ENCODE data around the gene TUBB8B. TPM values are rescaled to one million over a fixed set of nuclear protein-coding genes. Genes with fewer than 3 reads are reported as not detected.
"Not testable (repeated sequence)": the region's sequence is repeated elsewhere in the genome, so short reads cannot be mapped to it uniquely, and the experiment has no call there.

Gene TUBB8B
- total and polyA plus RNA-seq, 7 donors, result 1.2 TPM; not detected in 6

DNA sequence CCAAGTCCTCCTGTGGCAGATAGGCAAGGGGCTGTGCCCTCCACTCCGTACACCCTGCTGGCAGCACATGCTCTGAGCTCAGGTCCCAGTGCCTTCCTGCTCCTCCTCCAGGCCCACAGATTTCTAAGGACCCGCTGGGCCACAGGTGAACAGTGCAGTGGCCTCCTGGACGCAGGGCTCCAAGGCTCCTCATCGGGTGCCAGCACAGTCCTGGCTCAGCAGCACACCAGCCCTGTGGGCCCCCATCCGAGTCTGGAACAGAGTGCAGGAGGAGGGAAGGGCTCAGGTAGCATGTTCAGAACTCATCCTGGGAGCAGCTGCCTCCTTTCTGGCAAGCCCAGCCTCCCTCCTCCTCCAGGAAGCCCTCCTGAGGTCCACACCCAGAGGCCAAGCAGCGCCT is 30.8 kb upstream of the TUBB8B start:
- DNase-seq; H3K27me3 ChIP-seq; H3K36me3 ChIP-seq; intact Hi-C loops (cut with DNase I); H3K9me3 ChIP-seq; H3K4me1 ChIP-seq; H3K4me3 ChIP-seq; H3K27ac ChIP-seq: not testable (repeated sequence)
- 65 to 72% methylated on average over 5 of the region's 6 CpGs for WGBS, 2 donors

GRCh38 chr18:75525-76160 is 26.2 kb upstream of the TUBB8B start:
- H3K4me3 ChIP-seq, result peak overlapping the region in 1 of 4 donors; percentile 22
- WGBS, 2 donors, result 69 to 84% methylated on average over 57 of the region's 57 CpGs

GRCh38 chr18:73181-73777 is 23.9 kb upstream of the TUBB8B start:
- peaks cover 0 to 29% (median 0%) of the 10 kb centered on the region in 3 donors for H3K27me3 ChIP-seq
- 44 to 73% methylated on average over 48 of the region's 48 CpGs for WGBS, 2 donors

More at GRCh38 chr18:75525-76160, 26.2 kb upstream of the TUBB8B start:
- DNase-seq; H3K27ac ChIP-seq; intact Hi-C loops (cut with DNase I); H3K4me1 ChIP-seq; H3K9me3 ChIP-seq; H3K36me3 ChIP-seq: not testable (repeated sequence)
- H3K27me3 ChIP-seq, result peaks cover 0 to 26% (median 0%) of the 10 kb centered on the region in 3 donors

DNA sequence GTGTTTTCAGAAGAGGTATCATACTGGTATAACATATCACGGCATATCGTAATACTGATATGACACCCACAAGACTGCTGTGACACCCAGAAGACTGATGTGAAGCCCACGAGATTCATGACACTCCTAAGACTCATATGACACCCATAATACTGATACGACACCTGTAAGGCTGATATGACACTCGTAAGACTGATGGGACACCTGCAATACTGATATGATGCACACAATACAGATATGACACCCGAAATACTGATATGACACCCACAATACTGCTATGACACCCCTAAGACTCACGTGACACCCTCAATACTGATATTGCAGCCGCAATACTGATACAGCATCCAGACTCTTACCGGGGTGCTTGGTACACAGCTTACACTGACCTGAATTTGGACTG is 18.3 kb upstream of the TUBB8B start:
- DNase-seq; H3K4me3 ChIP-seq; H3K9me3 ChIP-seq; H3K4me1 ChIP-seq; intact Hi-C loops (cut with DNase I); H3K36me3 ChIP-seq; H3K27ac ChIP-seq: not testable (repeated sequence)
- 64 to 68% methylated on average over 9 of the region's 9 CpGs for WGBS, 2 donors
- H3K27me3 ChIP-seq, result peaks cover 0 to 10% (median 0%) of the 10 kb centered on the region in 3 donors

More at GRCh38 chr18:73181-73777, 23.9 kb upstream of the TUBB8B start:
- H3K27ac ChIP-seq; intact Hi-C loops (cut with DNase I); H3K9me3 ChIP-seq; H3K4me3 ChIP-seq; H3K36me3 ChIP-seq; DNase-seq; H3K4me1 ChIP-seq: not testable (repeated sequence)

GRCh38 chr18:64279-64678 is 14.9 kb upstream of the TUBB8B start:
- intact Hi-C loops (cut with DNase I); H3K9me3 ChIP-seq; H3K27ac ChIP-seq; H3K27me3 ChIP-seq; H3K4me1 ChIP-seq; H3K36me3 ChIP-seq; H3K4me3 ChIP-seq; DNase-seq: not testable (repeated sequence)
- 90% methylated on average over 5 of the region's 5 CpGs for WGBS, 2 donors

- DNase-seq; H3K27me3 ChIP-seq; H3K4me1 ChIP-seq; H3K4me3 ChIP-seq; H3K27ac ChIP-seq; H3K9me3 ChIP-seq; H3K36me3 ChIP-seq; intact Hi-C loops (cut with DNase I): not testable (repeated sequence)
- 95% methylated on average over 2 of the region's 2 CpGs for WGBS, 2 donors
These were observed 14.2 kb upstream of the TUBB8B start for GRCh38 chr18:63656-64055.

- H3K27me3 ChIP-seq; H3K4me3 ChIP-seq; DNase-seq; H3K9me3 ChIP-seq; H3K4me1 ChIP-seq; intact Hi-C loops (cut with DNase I); H3K36me3 ChIP-seq; H3K27ac ChIP-seq: not testable (repeated sequence)
- 81 to 92% methylated on average over 1 of the region's 1 CpG for WGBS, 2 donors
These were observed 5.0 kb upstream of the TUBB8B start for GRCh38 chr18:54388-54787.

DNA sequence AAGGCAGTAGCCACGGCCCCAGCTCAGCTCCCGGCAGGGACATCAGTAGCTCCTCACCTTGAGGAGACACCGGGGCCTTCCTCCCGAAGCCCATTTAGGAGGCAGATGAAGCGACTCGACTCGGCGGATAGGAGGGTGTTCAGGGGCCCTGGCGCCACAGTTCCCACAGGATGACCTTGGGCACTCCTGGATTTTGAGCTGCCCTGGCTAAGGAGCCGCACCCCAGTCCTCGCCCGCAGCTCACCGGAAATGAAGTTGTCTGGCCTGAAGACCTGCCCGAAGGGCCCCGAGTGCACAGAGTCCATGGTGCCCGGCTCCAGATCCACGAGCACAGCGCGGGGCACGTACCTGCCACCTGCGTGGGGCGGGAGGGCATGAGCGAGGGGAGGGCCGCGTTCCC is 719 bp downstream of the TUBB8B start:
- H3K27ac ChIP-seq; H3K4me3 ChIP-seq; H3K9me3 ChIP-seq; H3K27me3 ChIP-seq; H3K36me3 ChIP-seq; H3K4me1 ChIP-seq; intact Hi-C loops (cut with DNase I); DNase-seq: not testable (repeated sequence)
- WGBS, 2 donors, result 92 to 95% methylated on average over 25 of the region's 25 CpGs

GRCh38 chr18:13177-13576 is 36.2 kb downstream of the TUBB8B start:
- WGBS, 2 donors, result no CpG with 5 or more reads among the region's 6 CpGs
- H3K4me3 ChIP-seq; H3K27ac ChIP-seq; DNase-seq; H3K27me3 ChIP-seq; H3K36me3 ChIP-seq; H3K4me1 ChIP-seq; intact Hi-C loops (cut with DNase I); H3K9me3 ChIP-seq: not testable (repeated sequence)

DNA sequence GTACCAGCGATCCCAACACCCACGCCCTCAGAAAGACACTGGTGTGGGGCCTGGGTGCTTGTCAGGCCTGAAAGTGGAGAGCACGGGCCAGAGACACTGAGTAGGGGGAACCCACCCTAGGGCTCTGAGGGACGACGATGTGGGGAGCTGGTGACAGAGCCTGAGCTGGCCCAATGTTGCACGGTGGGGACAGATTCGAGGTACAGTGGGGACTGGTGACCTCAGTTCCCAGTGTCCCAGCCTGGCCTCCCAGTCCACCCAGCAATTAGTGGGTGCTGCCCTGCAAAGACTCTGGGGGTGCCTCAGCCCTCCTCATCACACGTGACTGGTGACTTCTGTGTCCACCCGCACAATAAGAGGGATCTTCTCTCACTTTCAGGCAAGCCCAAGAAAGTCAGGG is 36.6 kb downstream of the TUBB8B start:
- intact Hi-C loops (cut with DNase I); H3K36me3 ChIP-seq; H3K27ac ChIP-seq; DNase-seq; H3K4me1 ChIP-seq; H3K27me3 ChIP-seq; H3K4me3 ChIP-seq; H3K9me3 ChIP-seq: not testable (repeated sequence)
- WGBS, 2 donors, result no CpG with 5 or more reads among the region's 9 CpGs

DNA sequence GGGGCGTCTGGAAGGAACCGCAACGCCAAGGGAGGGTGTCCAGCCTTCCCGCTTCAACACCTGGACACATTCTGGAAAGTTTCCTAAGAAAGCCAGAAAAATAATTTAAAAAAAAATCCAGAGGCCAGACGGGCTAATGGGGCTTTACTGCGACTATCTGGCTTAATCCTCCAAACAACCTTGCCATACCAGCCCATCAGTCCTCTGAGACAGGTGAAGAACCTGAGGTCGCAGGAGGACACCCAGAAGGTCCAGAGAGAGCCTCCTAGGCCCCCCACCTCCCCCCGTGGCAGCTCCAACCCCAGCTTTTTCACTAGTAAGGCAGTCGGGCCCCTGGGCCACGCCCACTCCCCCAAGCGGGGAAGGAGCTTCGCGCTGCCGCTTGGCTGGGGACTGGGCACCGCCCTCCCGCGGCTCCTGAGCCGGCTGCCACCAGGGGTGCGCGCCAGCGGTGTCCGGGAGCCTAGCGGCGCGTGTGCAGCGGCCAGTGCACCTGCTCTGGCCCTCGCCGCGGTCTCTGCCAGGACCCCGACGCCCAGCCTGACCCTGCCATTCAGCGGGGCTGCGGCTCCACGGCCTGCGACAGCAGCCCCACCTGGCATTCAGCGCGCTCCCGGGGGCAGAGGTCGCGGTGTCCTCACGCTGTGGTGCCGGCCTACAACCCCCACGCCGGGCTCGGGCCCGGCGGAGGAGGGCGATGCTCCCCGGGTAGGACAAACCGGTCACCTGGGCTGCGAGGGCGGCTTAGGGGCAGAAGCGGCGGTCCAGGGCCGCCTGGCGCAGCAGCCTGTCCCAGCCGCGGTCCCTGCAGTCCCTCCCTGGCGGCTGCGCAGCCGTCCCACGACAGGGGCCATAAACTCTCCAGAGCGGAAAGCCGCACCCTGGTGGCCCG is 37.8 kb downstream of the TUBB8B start:
- H3K36me3 ChIP-seq; H3K4me3 ChIP-seq; DNase-seq; H3K27me3 ChIP-seq; intact Hi-C loops (cut with DNase I); H3K9me3 ChIP-seq; H3K27ac ChIP-seq; H3K4me1 ChIP-seq: not testable (repeated sequence)
- WGBS, 2 donors, result 90 to 94% methylated on average over 18 of the region's 65 CpGs

- H3K4me1 ChIP-seq; H3K27ac ChIP-seq; H3K36me3 ChIP-seq; H3K4me3 ChIP-seq; H3K27me3 ChIP-seq; H3K9me3 ChIP-seq; DNase-seq; intact Hi-C loops (cut with DNase I): not testable (repeated sequence)
- 79 to 92% methylated on average over 34 to 36 of the region's 75 CpGs for WGBS, 2 donors
These were observed 38.7 kb downstream of the TUBB8B start for GRCh38 chr18:10624-11184.

Measured in sigmoid colon (tissue), 7 donors.